ENCODE results near the gene DYNC2I2.
"Not testable (repeated sequence)": the region's sequence is repeated elsewhere in the genome, so short reads cannot be mapped to it uniquely, and the experiment has no call there.

Gene DYNC2I2

GRCh38 chr9:128685636-128686489 lies 29.2 kb upstream of the DYNC2I2 start:
- DNase-seq, result peak; percentile 73

DNA sequence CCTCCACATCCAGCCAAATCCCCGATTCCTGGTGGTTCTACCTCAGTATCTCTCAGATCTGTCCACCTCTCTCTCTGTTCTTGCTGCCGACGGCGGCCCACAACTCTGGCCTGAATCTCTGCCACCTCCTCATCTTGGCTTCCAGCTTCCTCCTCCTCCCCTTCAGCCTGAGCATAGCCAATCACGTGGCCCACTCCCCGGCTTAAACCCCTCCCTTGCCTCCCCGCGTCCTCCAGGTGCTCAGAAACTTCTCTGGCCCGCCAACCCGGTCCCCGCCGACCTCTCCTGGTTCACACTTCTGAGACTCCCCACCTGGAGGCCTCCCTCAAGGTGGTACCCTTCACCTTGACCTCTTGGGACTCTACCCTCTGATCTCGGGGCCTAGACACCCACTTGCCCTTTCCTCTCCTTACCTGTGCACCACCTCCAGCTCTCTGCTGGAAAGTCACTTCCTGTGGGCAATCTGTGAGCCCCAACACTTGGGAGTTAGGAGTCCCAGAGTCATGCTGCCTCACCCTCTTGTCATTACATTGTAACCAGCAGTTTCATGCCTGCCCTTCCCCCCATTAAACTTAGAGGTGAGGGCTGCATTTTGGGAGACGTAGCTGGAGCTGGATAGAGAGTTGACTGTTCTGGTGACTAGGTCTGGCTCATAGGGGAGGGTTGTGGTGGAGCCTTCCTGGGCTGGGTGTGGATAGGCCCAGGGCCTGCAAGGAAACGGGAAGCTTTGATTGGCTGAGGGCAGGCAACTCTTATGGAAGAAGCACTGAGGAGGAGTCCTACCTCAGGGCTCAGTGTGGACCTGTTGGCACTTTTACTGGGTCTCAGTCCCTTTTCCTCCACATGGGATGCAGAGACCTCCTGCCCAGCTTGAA lies 27.9 kb upstream of the DYNC2I2 start:
- DNase-seq, result peak; percentile 89

GRCh38 chr9:128684065-128684324 lies 27.3 kb upstream of the DYNC2I2 start:
- no peak for DNase-seq

DNA sequence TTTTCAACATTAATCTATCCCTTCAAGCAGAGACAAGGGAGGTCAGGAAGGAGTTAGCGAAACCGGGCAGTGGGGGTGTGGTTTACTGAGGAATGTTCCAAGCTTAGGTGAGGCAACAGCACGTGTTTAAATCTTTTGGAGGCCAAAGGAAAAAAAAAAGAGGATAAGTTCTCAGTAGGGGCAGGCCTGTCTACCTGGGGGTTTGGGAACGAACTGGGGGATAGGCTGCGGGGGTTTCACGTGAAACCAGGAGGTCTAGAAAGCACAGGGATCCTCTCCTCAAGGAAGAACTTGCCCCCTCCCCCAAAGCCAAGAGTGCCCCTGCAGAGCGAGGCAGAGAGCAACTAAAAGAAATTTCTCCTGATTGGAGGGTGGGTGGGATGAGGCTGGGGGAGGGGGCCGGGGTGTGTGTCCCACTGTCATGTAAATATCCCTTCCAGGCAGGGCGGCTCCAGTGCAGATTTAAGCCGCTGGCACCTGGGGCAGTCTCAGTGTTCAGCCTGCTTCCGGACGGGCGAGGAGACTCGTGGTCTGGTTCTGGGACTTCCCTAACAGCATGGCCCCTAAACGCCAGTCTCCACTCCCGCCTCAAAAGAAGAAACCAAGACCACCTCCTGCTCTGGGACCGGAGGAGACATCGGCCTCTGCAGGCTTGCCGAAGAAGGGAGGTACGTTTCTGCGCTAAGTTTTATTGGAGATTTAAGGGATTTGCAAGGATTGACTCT lies 26.9 kb upstream of the DYNC2I2 start:
- peak; percentile 79 for DNase-seq

DNA sequence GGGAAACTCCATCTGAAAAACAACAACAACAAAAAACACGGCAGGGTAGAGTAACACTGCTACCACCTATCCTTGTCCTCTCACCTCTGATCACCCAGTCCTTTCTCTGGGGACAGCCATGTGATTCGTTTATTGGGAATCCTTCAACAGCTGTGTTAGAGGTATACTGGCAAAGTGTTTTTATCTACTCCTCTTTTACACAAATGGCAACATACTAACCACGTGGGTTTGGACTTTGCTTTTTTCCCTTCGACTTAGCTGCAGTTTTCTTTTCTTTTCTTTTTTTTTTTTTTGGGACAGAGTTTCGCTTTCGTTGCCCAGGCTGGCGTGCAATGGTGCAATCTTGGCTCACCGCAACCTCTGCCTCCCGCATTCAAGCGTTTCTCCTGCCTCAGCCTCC lies 21.1 kb upstream of the DYNC2I2 start:
- DNase-seq, result no peak

DNA sequence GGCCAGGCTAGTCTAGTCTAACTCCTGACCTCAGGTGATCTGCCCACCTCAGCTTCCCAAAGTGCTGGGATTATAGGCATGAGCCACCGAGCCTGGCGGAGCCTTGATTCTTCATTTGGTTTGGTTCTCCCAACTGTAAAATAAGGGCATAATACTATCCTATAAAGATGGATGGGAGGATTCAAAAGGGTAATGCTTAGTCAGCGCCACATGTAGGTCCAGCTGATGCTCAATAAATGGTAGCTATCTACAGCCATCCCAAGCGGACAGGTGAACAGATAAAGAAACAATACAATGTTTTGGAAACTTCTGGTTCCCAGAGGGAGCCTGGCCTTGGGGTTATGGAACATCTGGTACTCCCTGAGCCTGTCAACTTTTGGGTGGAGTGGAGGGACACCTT lies 18.7 kb upstream of the DYNC2I2 start:
- no peak for DNase-seq

DNA sequence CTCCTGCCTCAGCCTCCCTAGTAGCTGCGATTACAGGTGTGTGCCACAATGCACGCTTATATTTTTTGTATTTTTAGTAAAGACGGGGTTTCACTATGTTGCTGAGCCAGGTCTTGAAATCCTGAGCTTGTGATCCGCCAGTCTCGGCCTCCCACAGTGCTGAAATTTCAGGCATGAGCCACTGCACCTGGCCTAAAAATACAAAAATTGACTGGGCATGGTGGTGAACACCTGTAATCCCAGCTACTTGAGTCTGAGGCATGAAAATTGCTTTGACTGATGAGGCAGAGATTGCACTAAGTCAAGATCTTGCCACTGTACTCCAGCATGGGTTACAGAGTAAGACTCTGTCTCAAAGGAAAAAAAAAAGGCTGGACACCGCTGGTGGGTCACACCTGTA lies 13.1 kb upstream of the DYNC2I2 start:
- no peak for DNase-seq

- DNase-seq, result not testable (repeated sequence)
Measured at GRCh38 chr9:128666481-128666941, 9.9 kb upstream of the DYNC2I2 start.

DNA sequence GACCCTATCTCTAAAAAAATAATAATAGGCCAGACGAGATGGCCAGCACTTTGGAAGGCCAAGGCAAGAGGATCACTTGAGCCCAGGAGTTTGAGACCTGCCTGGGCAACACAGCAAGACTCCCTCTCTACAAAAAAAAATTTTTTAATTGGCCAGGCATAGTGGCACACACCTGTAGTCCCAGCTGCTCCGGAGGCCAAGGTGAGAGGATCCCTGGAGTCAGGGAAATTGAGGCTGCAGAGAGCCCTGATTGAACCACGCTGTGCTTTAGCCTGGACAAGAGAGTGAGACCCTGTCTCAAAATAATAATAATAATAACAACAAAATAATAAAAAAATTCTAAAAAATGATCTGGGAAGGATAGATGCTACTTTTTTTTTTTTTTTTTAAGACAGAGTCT lies 1.1 kb upstream of the DYNC2I2 start:
- DNase-seq, result no peak

- DNase-seq, result no peak
Measured at GRCh38 chr9:128657344-128657704, 677 bp upstream of the DYNC2I2 start.

GRCh38 chr9:128654481-128654880 lies 2.2 kb downstream of the DYNC2I2 start:
- DNase-seq, result no peak

- no peak for DNase-seq
Measured at GRCh38 chr9:128653908-128654307, 2.7 kb downstream of the DYNC2I2 start.

GRCh38 chr9:128651798-128652197 lies 4.8 kb downstream of the DYNC2I2 start:
- DNase-seq, result no peak

- DNase-seq, result peak; percentile 76
Measured at GRCh38 chr9:128648206-128648605, 8.4 kb downstream of the DYNC2I2 start.

GRCh38 chr9:128643519-128644300 lies 12.9 kb downstream of the DYNC2I2 start:
- no peak for DNase-seq

GRCh38 chr9:128642675-128643245 lies 13.9 kb downstream of the DYNC2I2 start:
- DNase-seq, result no peak

GRCh38 chr9:128640603-128641002 lies 16.0 kb downstream of the DYNC2I2 start:
- no peak for DNase-seq

GRCh38 chr9:128638580-128638979 lies 18.1 kb downstream of the DYNC2I2 start:
- no peak for DNase-seq

DNA sequence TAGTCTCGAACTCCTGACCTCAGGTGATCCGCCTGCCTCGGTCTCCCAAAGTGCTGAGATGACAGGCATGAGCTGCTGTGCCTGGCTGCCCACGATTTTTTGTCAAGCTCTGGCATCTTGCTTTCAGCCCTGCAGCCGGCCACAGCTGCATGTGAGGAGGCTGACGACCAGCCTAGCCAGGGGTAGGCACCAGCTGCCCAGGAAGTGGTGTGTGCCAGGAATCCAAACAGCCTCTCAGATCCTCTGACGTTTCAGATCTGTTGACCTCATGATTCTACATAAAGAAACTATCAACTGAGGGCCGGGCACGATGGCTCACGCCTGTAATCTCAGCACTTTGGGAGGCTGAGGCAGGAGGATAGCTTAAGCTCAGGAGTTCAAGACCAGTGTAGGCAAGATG lies 19.0 kb downstream of the DYNC2I2 start:
- no peak for DNase-seq

GRCh38 chr9:128636556-128637530 lies 19.8 kb downstream of the DYNC2I2 start:
- DNase-seq, result no peak

GRCh38 chr9:128636024-128636390 lies 20.6 kb downstream of the DYNC2I2 start:
- DNase-seq, result no peak

Measured in hematopoietic multipotent progenitor cell treated with erythropoietin and hydrocortisone succinate and interleukin-3 and kit ligand, for 4 days (in vitro differentiated cells).